Esophagus squamous epithelium (tissue), 5 donors: ENCODE data around the gene BARX2. TPM values are rescaled to one million over a fixed set of nuclear protein-coding genes. Genes with fewer than 3 reads are reported as not detected.

ENCODE experiments used
- DNase-seq: peaks from one replicate; lab custom pipeline; 2025; lab: John Stamatoyannopoulos, UW
- H3K27ac ChIP-seq, 4 donors: fragments of 200-600 bp; sonication (generic); one replicate each; pipeline ENCODE4 v1.5.1; 2016 to 2019; ENCODE audit warnings: mild to moderate bottlenecking in 1 of 4
- H3K27me3 ChIP-seq, 4 donors: fragments of 200-600 bp; sonication (generic); 1 replicate in 3 of 4; 2 replicates in 1 of 4; pipeline versions ENCODE4 v1.5.1 to v1.6.0; 2017 to 2021; ENCODE audit warnings: antibody characterized with exemption in 1 of 4
- H3K36me3 ChIP-seq, 3 donors: fragments of 200-600 bp; sonication (generic); one replicate each; pipeline ENCODE4 v1.5.1; 2016 to 2019
- H3K4me1 ChIP-seq, 3 donors: fragments of 200-600 bp; sonication (generic); one replicate each; pipeline ENCODE4 v1.5.1; 2017 to 2019
- H3K4me3 ChIP-seq, 4 donors: fragments of 200-600 bp; sonication (generic); 1 replicate in 3 of 4; 2 replicates in 1 of 4; pipeline ENCODE4 v1.5.1; 2016 to 2019; ENCODE audit warnings: mild to moderate bottlenecking in 2 of 4, moderate library complexity in 1 of 4
- H3K9me3 ChIP-seq, 3 donors: fragments of 200-600 bp; sonication (generic); one replicate each; pipeline ENCODE4 v1.5.1; 2016 to 2019
- CTCF ChIP-seq, 6 experiments: fragments of 450-650 bp in 4 of 6; fragments of 200-600 bp in 2 of 6; sonication (generic) in 2 of 6; IDR thresholded peaks; one replicate each; pipeline ENCODE4 v1.5.1; 2016 to 2019; ENCODE audit warnings: antibody characterized with exemption in 6 of 6, mild to moderate bottlenecking in 4 of 6, moderate library complexity in 4 of 6
- POLR2A ChIP-seq, 4 donors: fragments of 450-650 bp; IDR thresholded peaks; one replicate each; pipeline ENCODE4 v1.6.1; 2017; ENCODE audit warnings: antibody characterized with exemption in 4 of 4, mild to moderate bottlenecking in 4 of 4, moderate library complexity in 3 of 4
- WGBS, 2 donors: methylation state at CpG; one replicate each; pipeline ENCODE4 v1.1.5; 2018; 5-methylcytosine and 5-hydroxymethylcytosine counted together
- intact Hi-C: fragments of 100-400 bp; cut with DNase I; formaldehyde crosslinking; loops from one replicate; pipeline ENCODE4 v1.15.0; 2022
- total RNA-seq, 4 donors: library from RNA; depleted of rRNA; stranded (reverse); fragments of >200 nt; gene quantifications; one replicate each; pipeline ENCODE4 v1.1.0, GENCODE V29; 2016
- donor health status: DM: yes; HTN: yes; CAD: no.

BARX2 gene
- total RNA-seq, 4 donors from 2014 or later = 45.2 to 102 (median 57.6) TPM

DNA sequence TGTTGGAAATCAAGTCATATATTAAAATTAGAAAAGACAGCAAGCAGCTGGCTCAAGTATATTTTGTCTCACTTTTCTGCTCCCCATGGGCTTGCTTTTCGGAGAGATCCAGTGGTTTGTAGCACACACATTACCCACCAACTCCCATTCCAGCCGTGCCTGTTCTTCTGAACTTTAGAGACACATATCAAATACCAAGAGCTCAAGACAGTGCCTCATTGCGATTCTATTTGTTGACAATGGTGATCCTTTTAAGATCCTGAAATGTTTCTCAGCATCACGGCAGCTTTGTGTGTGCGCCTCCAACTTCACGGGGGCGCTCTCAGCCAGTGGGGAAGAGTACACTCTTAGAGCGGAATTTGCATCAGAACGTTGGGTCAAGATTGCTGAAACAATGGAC, 52.9 kb downstream of the BARX2 start:
- H3K4me1 ChIP-seq = peaks cover 0 to 38% (median 4%) of the 10 kb centered on the region in 3 donors
- no peaks in the 10 kb centered on the region for H3K27me3 ChIP-seq
- intact Hi-C loops = no loop called here
- TF ChIP-seq CTCF (IDR thresholded peaks at IDR 0.05) = no peak
- TF ChIP-seq POLR2A (IDR thresholded peaks at IDR 0.05) = no peak
- peaks cover 0 to 20% (median 0%) of the 10 kb centered on the region in 3 donors for H3K36me3 ChIP-seq
- no peak overlapping the region for H3K27ac ChIP-seq
- DNase-seq = no peak
- H3K9me3 ChIP-seq = peaks cover 0 to 6% (median 0%) of the 10 kb centered on the region in 3 donors
- WGBS, 2 donors = 78 to 93% methylated on average over 9 of the region's 9 CpGs
- no peak overlapping the region for H3K4me3 ChIP-seq

DNA sequence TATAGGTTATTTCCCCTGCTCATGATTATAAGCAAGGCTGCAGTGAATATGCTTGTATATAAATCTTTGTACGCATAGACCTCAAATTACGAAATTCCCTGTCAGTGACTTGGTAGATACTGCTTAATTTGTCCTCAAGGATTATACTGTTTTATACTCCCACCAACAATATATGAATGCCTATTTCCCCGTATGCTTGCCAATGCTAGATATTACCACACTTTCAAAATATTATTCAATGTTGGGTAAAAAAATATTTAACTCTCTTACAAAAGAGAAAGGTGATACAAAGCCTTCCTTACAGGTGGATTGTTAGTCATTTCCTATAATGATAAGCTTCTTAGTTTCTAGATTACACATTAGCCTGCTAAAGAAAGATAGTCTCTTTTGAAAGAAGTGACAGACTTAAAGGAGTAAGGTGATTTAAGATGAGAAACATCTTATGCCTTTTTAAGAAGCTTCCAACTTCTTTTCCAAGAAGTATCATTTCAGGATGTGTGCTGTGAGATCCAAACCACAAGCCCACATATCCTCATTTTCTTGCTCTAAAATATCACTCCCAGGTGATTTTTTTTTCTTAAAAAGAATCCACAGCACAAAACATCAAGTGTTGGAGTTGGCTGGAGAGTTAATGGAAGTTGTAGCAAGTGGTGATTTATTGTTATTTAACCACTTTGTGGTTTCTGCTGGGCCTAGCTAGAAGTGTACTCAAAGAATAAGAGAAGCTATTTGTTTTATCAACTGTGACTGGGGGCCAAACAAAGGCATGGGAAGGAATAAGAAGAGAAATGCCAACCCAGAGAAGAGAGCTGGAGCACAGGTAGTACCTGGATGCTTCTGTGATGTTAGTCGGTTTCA, 59.2 kb downstream of the BARX2 start:
- H3K27me3 ChIP-seq = no peaks in the 10 kb centered on the region
- peaks cover 0 to 6% (median 0%) of the 10 kb centered on the region in 3 donors for H3K9me3 ChIP-seq
- 47 to 57% methylated on average over 4 of the region's 4 CpGs for WGBS, 2 donors
- peaks cover 0 to 57% (median 0%) of the 10 kb centered on the region in 3 donors for H3K36me3 ChIP-seq
- intact Hi-C loops = no loop called here
- DNase-seq = no peak
- no peak overlapping the region for H3K4me3 ChIP-seq
- peaks cover 0 to 6% (median 0%) of the 10 kb centered on the region in 3 donors for H3K4me1 ChIP-seq
- TF ChIP-seq CTCF (IDR thresholded peaks at IDR 0.05) (no peak), POLR2A (IDR thresholded peaks at IDR 0.05) (no peak)
- H3K27ac ChIP-seq = no peak overlapping the region

DNA sequence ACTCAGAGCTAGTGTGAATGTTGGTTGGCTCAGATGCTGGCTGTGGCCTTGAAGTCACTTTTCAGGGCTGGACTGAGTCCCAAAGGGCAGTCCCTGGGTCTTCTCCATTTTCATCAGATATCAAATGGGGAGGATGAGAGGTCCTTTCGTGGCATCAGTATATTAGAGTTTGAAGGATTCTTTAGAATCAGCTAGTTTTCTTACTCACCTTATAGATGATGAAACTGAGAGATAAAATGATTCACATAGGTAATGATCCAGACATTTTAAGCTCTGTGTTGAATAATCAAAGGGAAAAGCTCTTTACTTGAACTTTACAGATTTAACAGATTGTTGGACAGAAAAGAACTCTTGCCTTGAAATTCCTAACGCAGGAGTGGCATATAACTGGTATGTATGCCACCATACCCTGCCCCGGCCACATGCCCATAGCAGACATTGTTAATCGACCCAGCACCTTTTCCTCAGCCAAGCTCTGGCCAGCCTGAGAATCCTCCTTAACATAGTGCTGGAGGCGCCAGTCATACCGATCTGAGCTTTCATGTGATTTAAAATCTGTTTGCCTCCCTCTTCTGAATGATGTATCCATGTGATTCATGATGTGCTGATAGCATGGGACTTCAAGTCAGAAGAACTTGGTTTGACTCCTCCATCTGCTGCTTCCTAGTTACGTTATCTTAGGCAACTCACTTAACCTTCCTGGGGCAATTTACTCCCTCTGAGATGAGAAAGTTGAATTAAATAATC, 60.0 kb downstream of the BARX2 start:
- H3K4me1 ChIP-seq = peaks cover 0 to 12% (median 0%) of the 10 kb centered on the region in 3 donors
- H3K27ac ChIP-seq = no peak overlapping the region
- WGBS, 2 donors = 75 to 80% methylated on average over 7 of the region's 7 CpGs
- peaks cover 0 to 65% (median 0%) of the 10 kb centered on the region in 3 donors for H3K36me3 ChIP-seq
- no peak overlapping the region for H3K4me3 ChIP-seq
- no peak for DNase-seq
- H3K27me3 ChIP-seq = no peaks in the 10 kb centered on the region
- TF ChIP-seq CTCF (IDR thresholded peaks at IDR 0.05) (no peak), POLR2A (IDR thresholded peaks at IDR 0.05) (no peak)
- intact Hi-C loops = no loop called here
- H3K9me3 ChIP-seq = peaks cover 0 to 6% (median 0%) of the 10 kb centered on the region in 3 donors

DNA sequence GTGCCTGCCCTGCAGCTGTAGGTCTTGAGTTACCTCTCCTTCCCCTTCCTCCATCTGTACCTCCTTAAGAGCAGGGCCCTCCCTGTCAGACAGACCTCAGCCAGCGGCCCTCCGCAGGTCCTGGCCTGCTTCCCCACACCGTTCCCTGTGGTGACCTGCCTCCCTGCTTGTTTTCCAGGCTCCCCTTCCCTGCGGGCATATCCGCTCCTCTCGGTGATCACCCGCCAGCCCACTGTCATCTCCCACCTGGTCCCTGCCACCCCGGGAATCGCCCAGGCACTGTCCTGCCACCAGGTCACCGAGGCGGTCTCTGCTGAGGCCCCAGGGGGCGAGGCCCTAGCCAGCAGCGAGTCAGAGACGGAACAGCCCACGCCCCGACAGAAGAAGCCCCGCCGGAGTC, 60.9 kb downstream of the BARX2 start:
- Histone ChIP-seq H3K27me3 (no peaks in the 10 kb centered on the region), H3K4me3 (no peak overlapping the region), H3K9me3 (no peaks in the 10 kb centered on the region), H3K4me1 (peaks cover 0 to 12% (median 0%) of the 10 kb centered on the region in 3 donors), H3K36me3 (peaks cover 0 to 68% (median 0%) of the 10 kb centered on the region in 3 donors), H3K27ac (no peak overlapping the region)
- no peak for TF ChIP-seq CTCF (IDR thresholded peaks at IDR 0.05)
- no peak for TF ChIP-seq POLR2A (IDR thresholded peaks at IDR 0.05)
- no peak for DNase-seq
- 55 to 78% methylated on average over 4 to 7 of the region's 18 CpGs for WGBS, 2 donors
- intact Hi-C loops = no loop called here
